HCT116 (cell line): ENCODE results near the gene CA10. TPM values are rescaled to one million over a fixed set of nuclear protein-coding genes. Genes with fewer than 3 reads are reported as not detected.

Source experiments
- ATAC-seq: fragments of 200-7000 bp; cut with Tn5 transposase; 2 replicates; pipeline ENCODE4 v1.9.1; 2020; ENCODE audit warnings: mild to moderate bottlenecking, moderate library complexity
- BruUV-seq: library from RNA; stranded (reverse); fragments of 400-500 nt; replicated peaks from 2 replicates; lab custom pipeline; 2021; lab: Mats Ljungman, UMichigan
- CTCF ChIA-PET: fragments of 300-600 bp; sonication (Branson Sonifier 250); formaldehyde crosslinking; loops from one replicate; lab custom pipeline; 2021; ENCODE audit warnings: antibody characterized with exemption; lab: Charles Lee
- POLR2A ChIA-PET: fragments of 300-600, 350-600 bp; sonication (Branson Sonifier 250); formaldehyde crosslinking; loops from one replicate; lab custom pipeline; 2021; ENCODE audit warnings: antibody characterized with exemption; lab: Charles Lee
- RAD21 ChIA-PET, 2 experiments: fragments of 300-600 bp; sonication (Branson Sonifier 250); formaldehyde crosslinking; loops; one replicate each; lab custom pipeline; 2023; ENCODE audit warnings: low total read pairs in 2 of 2; ENCODE audit not compliant: uncharacterized antibody in 2 of 2, unreplicated experiment in 2 of 2, low non-redundant PET in 1 of 2; lab: Charles Lee
- DNase-seq: peaks from one replicate; pipeline ENCODE4 v3.0.0-alpha.2; 2010; ENCODE audit warnings: low read depth, low spot score
- H2AFZ ChIP-seq: fragments of 200-600 bp; shearing (Covaris generic), sonication (generic); 2 replicates; pipeline ENCODE4 v1.6.1; 2017; ENCODE audit warnings: low read depth, mixed run types, mixed read lengths, antibody characterized with exemption, low read length; ENCODE audit not compliant: poor library complexity, severe bottlenecking
- H3K27ac ChIP-seq: 2 replicates; pipeline ENCODE4 v1.5.1; 2012; ENCODE audit warnings: low read depth, low read length
- H3K27me3 ChIP-seq: fragments of 200-600 bp; sonication (generic); 2 replicates; pipeline ENCODE4 v1.6.1; 2016; ENCODE audit warnings: mixed run types, low read length, mixed read lengths; ENCODE audit not compliant: insufficient read depth
- H3K36me3 ChIP-seq, 2 experiments: fragments of 200-500 bp in 1 of 2; fragments of 200-600 bp in 1 of 2; sonication (Bioruptor generic) in 1 of 2; sonication (generic) in 1 of 2; 2 replicates each; pipeline versions ENCODE4 v1.5.1 to v1.6.1; 2014 to 2016; ENCODE audit warnings: low read length in 2 of 2, inconsistent platforms in 1 of 2, mixed read lengths in 1 of 2, mixed run types in 1 of 2; ENCODE audit not compliant: insufficient read depth in 2 of 2, control insufficient read depth in 1 of 2
- H3K4me1 ChIP-seq, 2 experiments: fragments of 200-600 bp in 1 of 2; sonication (generic) in 1 of 2; 2 replicates each; pipeline versions ENCODE4 v1.5.1 to v1.6.1; 2012 to 2017; ENCODE audit warnings: low read length in 2 of 2, inconsistent platforms in 1 of 2, mild to moderate bottlenecking in 1 of 2, mixed read lengths in 1 of 2, mixed run types in 1 of 2, moderate library complexity in 1 of 2; ENCODE audit not compliant: insufficient read depth in 2 of 2, control insufficient read depth in 1 of 2
- H3K4me2 ChIP-seq: fragments of 200-600 bp; sonication (generic); 2 replicates; pipeline ENCODE4 v1.6.1; 2017; ENCODE audit warnings: mixed run types, low read length, mixed read lengths
- H3K4me3 ChIP-seq, 2 experiments: fragments of 200-600 bp in 1 of 2; sonication (generic) in 1 of 2; replicated peaks in 1 of 2; 2 replicates each; pipeline ENCODE4 v1.5.1; 2011 to 2016; ENCODE audit warnings: low read length in 2 of 2, control low read depth in 1 of 2, low read depth in 1 of 2, mild to moderate bottlenecking in 1 of 2, mixed read lengths in 1 of 2, mixed run types in 1 of 2
- H3K79me2 ChIP-seq: fragments of 200-600 bp; sonication (generic); 2 replicates; pipeline ENCODE4 v1.6.1; 2017; ENCODE audit warnings: mild to moderate bottlenecking, mixed run types, low read length, moderate library complexity, mixed read lengths; ENCODE audit not compliant: insufficient read depth
- H3K9ac ChIP-seq: fragments of 200-600 bp; sonication (generic); 2 replicates; pipeline ENCODE4 v1.6.1; 2016; ENCODE audit warnings: low read length, mixed read lengths
- H3K9me2 ChIP-seq: fragments of 200-600 bp; sonication (generic), shearing (Covaris generic); 2 replicates; pipeline ENCODE4 v1.6.1; 2017; ENCODE audit warnings: mixed run types, mild to moderate bottlenecking, moderate library complexity; ENCODE audit not compliant: insufficient read depth
- H3K9me3 ChIP-seq, 2 experiments: fragments of 200-500 bp in 1 of 2; fragments of 200-600 bp in 1 of 2; sonication (Bioruptor generic) in 1 of 2; sonication (generic) in 1 of 2; 2 replicates each; pipeline ENCODE4 v1.6.1; 2014 to 2017; ENCODE audit warnings: low read length in 2 of 2, mixed read lengths in 2 of 2, inconsistent platforms in 1 of 2, low read depth in 1 of 2, mild to moderate bottlenecking in 1 of 2, mixed run types in 1 of 2, moderate library complexity in 1 of 2; ENCODE audit not compliant: control insufficient read depth in 1 of 2, insufficient read depth in 1 of 2
- H4K20me1 ChIP-seq: fragments of 200-600 bp; sonication (generic), shearing (Covaris generic); 2 replicates; pipeline ENCODE4 v1.6.1; 2017; ENCODE audit warnings: mixed run types, mild to moderate bottlenecking, moderate library complexity; ENCODE audit not compliant: insufficient read depth
- ATF3 ChIP-seq: IDR thresholded peaks from 2 replicates; pipeline ENCODE4 v1.6.1; 2012
- CEBPB ChIP-seq: IDR thresholded peaks from 2 replicates; pipeline ENCODE4 v1.6.1; 2012; ENCODE audit warnings: low read depth
- CTCF ChIP-seq, 3 experiments: fragments of 200-600 bp in 1 of 3; sonication (generic) in 1 of 3; IDR thresholded peaks in 2 of 3; conservative IDR thresholded peaks in 1 of 3; 2 replicates each; pipeline ENCODE4 v1.5.1; 2012 to 2017; ENCODE audit warnings: low read depth in 2 of 3, low read length in 2 of 3, antibody characterized with exemption in 1 of 3, borderline replicate concordance in 1 of 3, control low read depth in 1 of 3, mild to moderate bottlenecking in 1 of 3, mixed read lengths in 1 of 3, mixed run types in 1 of 3, moderate library complexity in 1 of 3; ENCODE audit not compliant: insufficient read depth in 1 of 3
- EGR1 ChIP-seq: IDR thresholded peaks from 2 replicates; pipeline ENCODE4 v1.6.1; 2012; ENCODE audit warnings: low read depth
- EZH2 ChIP-seq: fragments of 200-600 bp; sonication (generic); IDR thresholded peaks from 2 replicates; pipeline ENCODE4 v1.6.1; 2017; ENCODE audit warnings: antibody characterized with exemption, mixed run types
- EZH2phosphoT487 ChIP-seq: fragments of 200-600 bp; IDR thresholded peaks from 2 replicates; pipeline ENCODE4 v1.6.1; 2018; ENCODE audit warnings: antibody characterized with exemption, borderline replicate concordance
- FOSL1 ChIP-seq: IDR thresholded peaks from 2 replicates; pipeline ENCODE4 v1.6.1; 2012; ENCODE audit warnings: low read depth
- JUND ChIP-seq: IDR thresholded peaks from 2 replicates; pipeline ENCODE4 v1.6.1; 2012
- POLR2A ChIP-seq: IDR thresholded peaks from 2 replicates; pipeline ENCODE4 v1.7.0; 2011; ENCODE audit warnings: borderline replicate concordance; ENCODE audit not compliant: insufficient read depth, insufficient read length; ENCODE audit errors: extremely low read depth
- POLR2AphosphoS5 ChIP-seq: IDR thresholded peaks from 2 replicates; pipeline ENCODE4 v1.6.1; 2011; ENCODE audit warnings: mild to moderate bottlenecking, low read depth, low read length, moderate library complexity
- RAD21 ChIP-seq: IDR thresholded peaks from 2 replicates; pipeline ENCODE4 v1.6.1; 2012; ENCODE audit warnings: low read depth, mild to moderate bottlenecking
- REST ChIP-seq: IDR thresholded peaks from 2 replicates; pipeline ENCODE4 v1.6.1; 2012; ENCODE audit warnings: low read depth
- SIN3A ChIP-seq: IDR thresholded peaks from 2 replicates; pipeline ENCODE4 v1.6.1; 2012; ENCODE audit warnings: low read depth
- SP1 ChIP-seq: IDR thresholded peaks from 2 replicates; pipeline ENCODE4 v1.6.1; 2012; ENCODE audit warnings: low read depth
- SRF ChIP-seq: IDR thresholded peaks from 2 replicates; pipeline ENCODE4 v1.6.1; 2012; ENCODE audit warnings: low read depth
- TCF7L2 ChIP-seq: IDR thresholded peaks from 2 replicates; pipeline ENCODE4 v1.7.0; 2011; ENCODE audit warnings: borderline replicate concordance, inconsistent platforms; ENCODE audit not compliant: insufficient read depth, insufficient read length; ENCODE audit errors: extremely low read depth
- intact Hi-C: fragments of 100-400 bp; cut with micrococcal nuclease; formaldehyde crosslinking; loops from 2 replicates; pipeline ENCODE4 v1.10.0; 2022
- total RNA-seq: library from RNA; stranded (reverse); gene quantifications from one replicate; pipeline ENCODE4 v1.2.1, GENCODE V29; 2021; ENCODE audit not compliant: unreplicated experiment

The CA10 gene
- total RNA-seq, 1 experiment from 2014 or later: not detected

GRCh38 chr17:51613255-51613654 lies 545.3 kb downstream of the CA10 start (continued):
- TF ChIP-seq CTCF (IDR thresholded peaks at IDR 0.05 in 2 of 3, conservative IDR thresholded peaks at IDR 0.05 in 1 of 3; ENCODE audit: borderline replicate concordance in 1 of 3, insufficient read depth in 1 of 3, low read depth in 2 of 3, low read length in 2 of 3) (no peak), SIN3A (no peak), FOSL1 (no peak), RAD21 (no peak), POLR2AphosphoS5 (no peak), EZH2 (no peak), JUND (no peak)

- Histone ChIP-seq H3K79me2 (no peaks in the 10 kb centered on the region), H3K9ac (no peak overlapping the region), H3K27ac (no peak overlapping the region), H4K20me1 (no peaks in the 10 kb centered on the region), H2AFZ (no peak overlapping the region), H3K4me3 (no peak overlapping the region), H3K36me3 (no peaks in the 10 kb centered on the region), H3K9me3 (no peaks in the 10 kb centered on the region), H3K4me2 (no peak overlapping the region), H3K27me3 (peaks cover 24% of the 10 kb centered on the region), H3K9me2 (no peaks in the 10 kb centered on the region), H3K4me1 (peaks cover 0 to 3% of the 10 kb centered on the region in 2 experiments; a peak in 1 of 4 replicates)
- no peak for DNase-seq
- ATAC-seq: peak; percentile 69
- POLR2A ChIA-PET: no interaction called here
- CTCF ChIA-PET: no interaction called here
- intact Hi-C loops: no loop called here
- TF ChIP-seq REST: no peak
- no peak for TF ChIP-seq EZH2phosphoT487
- TF ChIP-seq SIN3A: no peak
- TF ChIP-seq EZH2: no peak
- TF ChIP-seq CTCF (IDR thresholded peaks at IDR 0.05 in 2 of 3, conservative IDR thresholded peaks at IDR 0.05 in 1 of 3; ENCODE audit: borderline replicate concordance in 1 of 3, insufficient read depth in 1 of 3, low read depth in 2 of 3, low read length in 2 of 3): no peak
- no peak for TF ChIP-seq SP1
- no peak for TF ChIP-seq EGR1
- no peak for TF ChIP-seq FOSL1
- TF ChIP-seq POLR2A: no peak
- TF ChIP-seq ATF3: no peak
- no peak for TF ChIP-seq CEBPB
- TF ChIP-seq TCF7L2: no peak
- no peak for TF ChIP-seq JUND
- TF ChIP-seq SRF: no peak
- TF ChIP-seq RAD21: no peak
- no TSS peak for BruUV-seq
- RAD21 ChIA-PET: no interaction called here
Measured at GRCh38 chr17:51612692-51613091, 545.8 kb downstream of the CA10 start.
